Right lobe of liver (tissue), 4 donors: ENCODE measurements around the gene KIAA1614.

Experiments used
- CTCF ChIP-seq, 4 donors: fragments of 200-600 bp in 3 of 4; fragments of 450-650 bp in 1 of 4; IDR thresholded peaks; one replicate each; pipeline versions ENCODE4 v1.5.1 to v1.8.0; 2016 to 2022; ENCODE audit warnings: antibody characterized with exemption in 4 of 4, mild to moderate bottlenecking in 2 of 4
- POLR2A ChIP-seq: fragments of 450-650 bp; IDR thresholded peaks from one replicate; pipeline ENCODE4 v1.6.1; 2017; ENCODE audit warnings: antibody characterized with exemption, mild to moderate bottlenecking
- donor health status: DM: no; HTN: no; CAD: no.
- donor health status: DM: no; HTN: no; CAD: no.
- donor health status: DM: no; HTN: yes; CAD: no.

- no peak for TF ChIP-seq POLR2A
- no peak for TF ChIP-seq CTCF (IDR thresholded peaks at IDR 0.05)
These were observed 6.2 kb upstream of the KIAA1614 start for GRCh38 chr1:180906511-180906910.
